ENCODE results near the gene CES3.
"Not testable (repeated sequence)": the region's sequence is repeated elsewhere in the genome, so short reads cannot be mapped to it uniquely, and the experiment has no call there.

Gene CES3

DNA sequence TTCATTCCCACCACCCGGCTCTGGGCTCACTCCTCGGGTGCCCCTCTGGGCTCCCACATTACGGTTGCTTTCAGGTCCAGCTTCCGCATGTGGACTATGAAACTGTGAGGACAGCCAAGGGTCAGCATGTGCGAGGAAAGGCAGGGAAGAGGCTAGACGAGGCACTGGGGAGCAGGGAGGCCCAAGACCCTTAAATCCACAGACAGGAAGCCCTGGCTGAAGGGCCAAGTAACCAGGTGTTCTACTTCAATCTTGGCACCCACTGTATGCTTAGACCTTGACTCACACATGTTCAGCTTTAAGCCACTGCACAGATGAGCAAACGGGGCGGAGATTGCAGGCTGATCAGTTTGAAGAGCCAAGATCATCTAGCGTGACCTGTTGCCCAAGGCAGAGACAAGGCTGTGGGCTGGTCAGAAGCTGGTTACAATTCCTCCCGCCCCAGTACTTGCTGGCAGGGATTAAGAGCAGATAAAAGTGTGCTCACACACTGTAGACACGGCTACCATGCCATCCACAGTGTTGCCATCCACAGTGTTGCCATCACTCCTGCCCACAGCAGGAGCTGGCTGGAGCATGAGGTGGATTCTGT, 27.2 kb downstream of the CES3 start, which contains the start of gene CES4A:
Gene CES4A, plus strand, starts transcription at position 393 of the 592 bp plus-strand sequence. Its CDS starts 184 bp downstream, at position 577.
- Histone ChIP-seq H3K4me3 (ENCODE audit: extremely low read depth, insufficient read depth, low read length, poor library complexity, severe bottlenecking) (no peak within 1 kb of the TSS), H3K36me3 (ENCODE audit: control insufficient read depth, insufficient read depth, low read length) (no peaks in the 10 kb centered on the region)
- WGBS, 2 experiments (ENCODE audit: insufficient coverage in 2 of 2) = 90 to 91% methylated on average over 10 to 11 of the region's 11 CpGs

DNA sequence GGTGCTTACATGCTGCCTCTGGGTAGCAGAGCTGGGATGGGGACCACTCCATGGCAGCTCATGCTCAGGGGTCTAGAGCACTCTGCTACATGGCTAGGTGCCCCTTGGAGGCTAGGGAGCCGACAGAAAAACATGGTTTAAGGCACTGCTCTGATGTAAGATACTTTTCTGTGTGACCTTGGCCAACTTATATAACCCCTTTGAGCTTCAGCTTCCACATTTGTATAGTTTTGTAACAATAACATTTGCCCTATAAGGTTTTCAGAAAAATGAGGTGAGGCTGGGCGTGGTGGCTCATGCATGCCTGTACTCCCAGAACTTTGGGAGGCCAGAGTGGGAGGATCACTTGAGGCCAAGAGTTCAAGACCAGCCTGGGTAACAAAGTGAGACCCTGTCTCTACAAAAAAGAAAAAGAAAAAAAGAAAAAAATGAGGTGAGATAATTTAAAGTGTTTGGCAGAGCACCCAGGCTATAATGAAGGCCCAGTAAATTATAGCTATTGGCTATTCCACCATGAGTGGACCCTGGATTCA, 30.5 kb downstream of the CES3 start:
- H3K4me1 ChIP-seq (ENCODE audit: control insufficient read depth, insufficient read depth, low read length, poor library complexity, severe bottlenecking) = no peaks in the 10 kb centered on the region
- H3K9me3 ChIP-seq (ENCODE audit: control insufficient read depth, low read length) = no peaks in the 10 kb centered on the region
- no peak overlapping the region for H3K4me3 ChIP-seq (ENCODE audit: extremely low read depth, insufficient read depth, low read length, poor library complexity, severe bottlenecking)
- no peaks in the 10 kb centered on the region for H3K36me3 ChIP-seq (ENCODE audit: control insufficient read depth, insufficient read depth, low read length)
- WGBS, 2 experiments (ENCODE audit: insufficient coverage in 2 of 2) = 75 to 83% methylated on average over 1 to 2 of the region's 2 CpGs
- H3K27ac ChIP-seq (ENCODE audit: low read depth, low read length, severe bottlenecking) = no peak overlapping the region

More for the DNA sequence above, 27.2 kb downstream of the CES3 start, which contains the start of gene CES4A:
- H3K9me3 ChIP-seq (ENCODE audit: control insufficient read depth, low read length) = no peaks in the 10 kb centered on the region
- H3K4me1 ChIP-seq (ENCODE audit: control insufficient read depth, insufficient read depth, low read length, poor library complexity, severe bottlenecking) = no peaks in the 10 kb centered on the region
- no peak within 1 kb of the TSS for H3K27ac ChIP-seq (ENCODE audit: low read depth, low read length, severe bottlenecking)

DNA sequence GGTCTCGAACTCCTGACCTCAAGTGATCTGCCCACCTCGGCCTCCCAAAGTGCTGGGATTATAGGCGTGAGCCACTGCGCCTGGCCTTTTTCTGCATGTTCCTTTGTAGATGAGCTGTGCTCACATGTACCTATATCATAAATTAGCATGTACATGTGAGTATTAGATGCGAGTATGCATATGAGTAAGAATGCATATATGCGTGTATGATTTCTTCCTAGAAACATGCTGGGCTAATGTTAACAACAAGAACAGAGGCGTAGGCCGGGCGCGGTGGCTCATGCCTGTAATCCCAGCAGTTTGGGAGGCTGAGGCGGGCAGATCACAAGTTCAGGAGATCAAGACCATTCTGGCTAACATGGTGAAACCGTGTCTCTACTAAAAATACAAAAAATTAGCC, 32.5 kb downstream of the CES3 start:
- whole genome bisulfite sequencing, 2 experiments (ENCODE audit: insufficient coverage in 2 of 2) = 93 to 98% methylated on average over 5 to 8 of the region's 12 CpGs
- not testable (repeated sequence) for H3K27ac ChIP-seq (ENCODE audit: low read depth, low read length, severe bottlenecking); H3K4me3 ChIP-seq (ENCODE audit: extremely low read depth, insufficient read depth, low read length, poor library complexity, severe bottlenecking); H3K4me1 ChIP-seq (ENCODE audit: control insufficient read depth, insufficient read depth, low read length, poor library complexity, severe bottlenecking); H3K36me3 ChIP-seq (ENCODE audit: control insufficient read depth, insufficient read depth, low read length); H3K9me3 ChIP-seq (ENCODE audit: control insufficient read depth, low read length)

- no peak overlapping the region for H3K4me3 ChIP-seq (ENCODE audit: extremely low read depth, insufficient read depth, low read length, poor library complexity, severe bottlenecking)
- peaks cover 4% of the 10 kb centered on the region for H3K4me1 ChIP-seq (ENCODE audit: control insufficient read depth, insufficient read depth, low read length, poor library complexity, severe bottlenecking)
- 65 to 67% methylated on average over 2 to 5 of the region's 6 CpGs for WGBS, 2 experiments (ENCODE audit: insufficient coverage in 2 of 2)
- no peaks in the 10 kb centered on the region for H3K36me3 ChIP-seq (ENCODE audit: control insufficient read depth, insufficient read depth, low read length)
- no peaks in the 10 kb centered on the region for H3K9me3 ChIP-seq (ENCODE audit: control insufficient read depth, low read length)
- H3K27ac ChIP-seq (ENCODE audit: low read depth, low read length, severe bottlenecking) = no peak overlapping the region
Observed at GRCh38 chr16:66996324-66996982, 35.4 kb downstream of the CES3 start.

- 73 to 80% methylated on average over 3 of the region's 3 CpGs for WGBS, 2 experiments (ENCODE audit: insufficient coverage in 2 of 2)
- Histone ChIP-seq H3K36me3 (ENCODE audit: control insufficient read depth, insufficient read depth, low read length) (no peaks in the 10 kb centered on the region), H3K9me3 (ENCODE audit: control insufficient read depth, low read length) (no peaks in the 10 kb centered on the region), H3K4me1 (ENCODE audit: control insufficient read depth, insufficient read depth, low read length, poor library complexity, severe bottlenecking) (peaks cover 7% of the 10 kb centered on the region), H3K27ac (ENCODE audit: low read depth, low read length, severe bottlenecking) (no peak overlapping the region), H3K4me3 (ENCODE audit: extremely low read depth, insufficient read depth, low read length, poor library complexity, severe bottlenecking) (no peak overlapping the region)
Observed at GRCh38 chr16:66996983-66997358, 35.9 kb downstream of the CES3 start.

GRCh38 chr16:67000384-67001351, 39.6 kb downstream of the CES3 start:
- Histone ChIP-seq H3K9me3 (ENCODE audit: control insufficient read depth, low read length) (no peaks in the 10 kb centered on the region), H3K27ac (ENCODE audit: low read depth, low read length, severe bottlenecking) (no peak overlapping the region), H3K36me3 (ENCODE audit: control insufficient read depth, insufficient read depth, low read length) (no peaks in the 10 kb centered on the region), H3K4me1 (ENCODE audit: control insufficient read depth, insufficient read depth, low read length, poor library complexity, severe bottlenecking) (peaks cover 7% of the 10 kb centered on the region), H3K4me3 (ENCODE audit: extremely low read depth, insufficient read depth, low read length, poor library complexity, severe bottlenecking) (peak overlapping the region; percentile 38)
- WGBS, 2 experiments (ENCODE audit: insufficient coverage in 2 of 2) = 6 to 7% methylated on average over 71 to 72 of the region's 89 CpGs

DNA sequence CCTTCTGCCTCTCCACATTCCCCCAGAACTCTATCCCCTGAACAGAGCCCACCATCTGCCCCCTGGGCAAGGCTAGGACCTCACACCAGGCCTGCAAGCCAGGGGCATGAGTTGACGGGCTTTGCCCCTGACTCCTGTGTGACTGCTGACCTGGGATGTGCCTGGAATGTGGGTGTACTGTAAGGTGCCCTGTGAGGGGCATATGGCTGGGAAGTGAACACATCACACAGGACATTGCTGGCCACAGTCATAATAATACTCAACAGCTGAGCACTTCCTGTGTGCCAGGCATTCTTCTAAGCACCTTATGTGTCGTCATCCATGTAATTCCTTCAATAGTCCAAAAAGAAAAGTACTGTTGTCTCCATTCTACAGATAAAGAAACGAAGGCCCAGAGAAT, 40.7 kb downstream of the CES3 start:
- Histone ChIP-seq H3K4me1 (ENCODE audit: control insufficient read depth, insufficient read depth, low read length, poor library complexity, severe bottlenecking) (peaks cover 8% of the 10 kb centered on the region), H3K27ac (ENCODE audit: low read depth, low read length, severe bottlenecking) (no peak overlapping the region), H3K9me3 (ENCODE audit: control insufficient read depth, low read length) (no peaks in the 10 kb centered on the region), H3K4me3 (ENCODE audit: extremely low read depth, insufficient read depth, low read length, poor library complexity, severe bottlenecking) (no peak overlapping the region), H3K36me3 (ENCODE audit: control insufficient read depth, insufficient read depth, low read length) (no peaks in the 10 kb centered on the region)
- WGBS, 2 experiments (ENCODE audit: insufficient coverage in 2 of 2) = 100% methylated on average over 1 to 3 of the region's 3 CpGs

GRCh38 chr16:67006930-67007658, 46.0 kb downstream of the CES3 start:
- 87 to 94% methylated on average over 7 to 9 of the region's 12 CpGs for WGBS, 2 experiments (ENCODE audit: insufficient coverage in 2 of 2)
- H3K27ac ChIP-seq (ENCODE audit: low read depth, low read length, severe bottlenecking) = peak overlapping the region; percentile 41
- H3K4me1 ChIP-seq (ENCODE audit: control insufficient read depth, insufficient read depth, low read length, poor library complexity, severe bottlenecking) = peaks cover 7% of the 10 kb centered on the region
- no peaks in the 10 kb centered on the region for H3K36me3 ChIP-seq (ENCODE audit: control insufficient read depth, insufficient read depth, low read length)
- no peaks in the 10 kb centered on the region for H3K9me3 ChIP-seq (ENCODE audit: control insufficient read depth, low read length)
- H3K4me3 ChIP-seq (ENCODE audit: extremely low read depth, insufficient read depth, low read length, poor library complexity, severe bottlenecking) = no peak overlapping the region

GRCh38 chr16:67009158-67009557, 48.1 kb downstream of the CES3 start:
- Histone ChIP-seq H3K36me3 (ENCODE audit: control insufficient read depth, insufficient read depth, low read length) (no peaks in the 10 kb centered on the region), H3K9me3 (ENCODE audit: control insufficient read depth, low read length) (no peaks in the 10 kb centered on the region), H3K4me3 (ENCODE audit: extremely low read depth, insufficient read depth, low read length, poor library complexity, severe bottlenecking) (no peak overlapping the region), H3K4me1 (ENCODE audit: control insufficient read depth, insufficient read depth, low read length, poor library complexity, severe bottlenecking) (peaks cover 13% of the 10 kb centered on the region), H3K27ac (ENCODE audit: low read depth, low read length, severe bottlenecking) (no peak overlapping the region)
- WGBS, 2 experiments (ENCODE audit: insufficient coverage in 2 of 2) = 71 to 100% methylated on average over 1 of the region's 1 CpG

- no peaks in the 10 kb centered on the region for H3K36me3 ChIP-seq (ENCODE audit: control insufficient read depth, insufficient read depth, low read length)
- WGBS, 2 experiments (ENCODE audit: insufficient coverage in 2 of 2) = 100% methylated on average over 1 of the region's 2 CpGs
Observed at GRCh38 chr16:67011274-67011673, 50.2 kb downstream of the CES3 start.

More at GRCh38 chr16:67011274-67011673, 50.2 kb downstream of the CES3 start:
- H3K4me1 ChIP-seq (ENCODE audit: control insufficient read depth, insufficient read depth, low read length, poor library complexity, severe bottlenecking) = peaks cover 23% of the 10 kb centered on the region
- H3K4me3 ChIP-seq (ENCODE audit: extremely low read depth, insufficient read depth, low read length, poor library complexity, severe bottlenecking) = no peak overlapping the region
- no peaks in the 10 kb centered on the region for H3K9me3 ChIP-seq (ENCODE audit: control insufficient read depth, low read length)
- H3K27ac ChIP-seq (ENCODE audit: low read depth, low read length, severe bottlenecking) = no peak overlapping the region

Data from mesodermal cell (in vitro differentiated cells).